HEK293T (cell line): Measurements from ENCODE around the gene TGFBR3.

ENCODE experiments used
- ARNT ChIP-seq: fragments of 450-650 bp; IDR thresholded peaks from 2 replicates; pipeline ENCODE4 v1.6.1; 2017; ENCODE audit warnings: mild to moderate bottlenecking
- CTBP1 ChIP-seq: fragments of 450-650 bp; IDR thresholded peaks from 2 replicates; pipeline ENCODE4 v1.6.1; 2016; ENCODE audit warnings: borderline replicate concordance
- FOXA1 ChIP-seq: fragments of 450-650 bp; IDR thresholded peaks from 2 replicates; pipeline ENCODE4 v1.6.1; 2016; ENCODE audit warnings: mild to moderate bottlenecking
- FOXK2 ChIP-seq: fragments of 450-650 bp; IDR thresholded peaks from 2 replicates; pipeline ENCODE4 v1.6.1; 2016; ENCODE audit warnings: mild to moderate bottlenecking
- FOXM1 ChIP-seq: fragments of 450-650 bp; IDR thresholded peaks from 2 replicates; pipeline ENCODE4 v1.6.1; 2017; ENCODE audit warnings: mild to moderate bottlenecking, borderline replicate concordance
- HDGF ChIP-seq: fragments of 450-650 bp; IDR thresholded peaks from 2 replicates; pipeline ENCODE4 v1.6.1; 2017; ENCODE audit warnings: antibody characterized with exemption, borderline replicate concordance
- NFRKB ChIP-seq: fragments of 450-650 bp; IDR thresholded peaks from 2 replicates; pipeline ENCODE4 v1.6.1; 2016; ENCODE audit warnings: mild to moderate bottlenecking, moderate library complexity
- SP1 ChIP-seq: fragments of 450-650 bp; IDR thresholded peaks from 2 replicates; pipeline ENCODE4 v1.6.1; 2017
- SUZ12 ChIP-seq: fragments of 450-650 bp; IDR thresholded peaks from 2 replicates; pipeline ENCODE4 v1.6.1; 2016; ENCODE audit warnings: mild to moderate bottlenecking
- TARDBP ChIP-seq: fragments of 450-650 bp; IDR thresholded peaks from 2 replicates; pipeline ENCODE4 v1.6.1; 2016
- ZNF384 ChIP-seq: fragments of 450-650 bp; IDR thresholded peaks from 2 replicates; pipeline ENCODE4 v1.6.1; 2016

DNA sequence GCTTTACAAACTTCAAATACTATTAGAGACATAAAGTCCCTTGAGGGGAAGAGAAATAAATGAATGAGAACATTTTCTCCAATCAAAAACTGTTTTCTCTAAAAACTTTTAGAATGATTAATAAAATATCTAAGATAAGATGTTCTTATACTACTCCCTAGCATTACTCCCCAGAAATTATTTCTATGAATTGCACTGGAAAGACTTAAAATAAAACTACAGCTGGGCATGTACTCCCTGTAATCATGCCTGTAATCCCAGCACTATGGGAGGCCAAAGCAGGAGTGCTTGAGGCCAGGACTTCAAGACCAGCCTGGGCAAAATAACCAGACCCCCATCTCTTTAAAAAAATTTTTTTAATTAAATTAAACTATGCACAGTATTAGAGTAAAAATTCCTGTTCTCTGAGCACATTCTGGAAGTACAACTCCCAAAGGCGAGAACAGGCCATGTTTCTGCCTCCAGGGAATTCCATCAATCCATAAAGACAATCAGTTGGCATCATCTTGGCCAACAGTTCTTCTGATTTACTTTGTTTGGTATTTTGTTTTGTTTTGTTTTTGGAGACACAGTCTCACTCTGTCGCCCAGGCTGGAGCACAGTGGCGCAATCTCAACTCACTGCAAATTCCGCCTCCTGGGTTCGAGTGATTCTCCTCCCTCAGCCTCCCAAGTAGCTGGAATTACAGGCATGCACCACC is 77.9 kb downstream of the TGFBR3 start:
- TF ChIP-seq ARNT (no peak), CTBP1 (no peak), FOXM1 (no peak), ZNF384 (no peak), SUZ12 (no peak), FOXK2 (no peak), TARDBP (no peak), HDGF (no peak), SP1 (no peak), FOXA1 (no peak), NFRKB (no peak)
